Mesendoderm (in vitro differentiated cells): Measurements from ENCODE around the gene EGFLAM.
A peak's percentile ranks its signal among the peaks of the same experiment; 100 is the strongest.

Experiments used
- DNase-seq: peaks from one replicate; pipeline ENCODE4 v3.0.0; 2013
- H2AK5ac ChIP-seq: 2 replicates; pipeline ENCODE4 v1.6.1; 2013; ENCODE audit warnings: low read length, inconsistent platforms
- H2BK120ac ChIP-seq: 2 replicates; pipeline ENCODE4 v1.6.1; 2013; ENCODE audit warnings: low read depth, mild to moderate bottlenecking, low read length, moderate library complexity, mixed read lengths
- H2BK15ac ChIP-seq: replicated peaks from 2 replicates; pipeline ENCODE4 v1.6.1; 2013; ENCODE audit warnings: low read depth, mild to moderate bottlenecking, moderate library complexity
- H2BK5ac ChIP-seq: 2 replicates; pipeline ENCODE4 v1.6.1; 2013; ENCODE audit warnings: low read length, inconsistent platforms
- H3K18ac ChIP-seq: 2 replicates; pipeline ENCODE4 v1.6.1; 2013; ENCODE audit warnings: mild to moderate bottlenecking, low read length, mixed read lengths
- H3K23ac ChIP-seq: one replicate; pipeline ENCODE4 v1.6.1; 2013; ENCODE audit warnings: low read length
- H3K27ac ChIP-seq: 2 replicates; pipeline ENCODE4 v1.5.1; 2013; ENCODE audit warnings: low read depth, mild to moderate bottlenecking, inconsistent platforms, low read length, moderate library complexity
- H3K27me3 ChIP-seq: 2 replicates; pipeline ENCODE4 v1.6.1; 2013; ENCODE audit warnings: low read length, control low read depth, mild to moderate bottlenecking, inconsistent platforms; ENCODE audit not compliant: insufficient read depth, poor library complexity
- H3K36me3 ChIP-seq: 2 replicates; pipeline ENCODE4 v1.6.1; 2013; ENCODE audit warnings: low read length, inconsistent platforms; ENCODE audit not compliant: control insufficient read depth, insufficient read depth
- H3K4ac ChIP-seq: one replicate; pipeline ENCODE4 v1.6.1; 2013; ENCODE audit warnings: low read depth, mild to moderate bottlenecking, low read length, moderate library complexity
- H3K4me1 ChIP-seq: 2 replicates; pipeline ENCODE4 v1.6.1; 2013; ENCODE audit warnings: low read depth, low read length, inconsistent platforms; ENCODE audit not compliant: control insufficient read depth
- H3K4me2 ChIP-seq: 2 replicates; pipeline ENCODE4 v1.6.1; 2013; ENCODE audit warnings: low read length
- H3K4me3 ChIP-seq: 2 replicates; pipeline ENCODE4 v1.5.1; 2013; ENCODE audit warnings: mild to moderate bottlenecking, low read length
- H3K56ac ChIP-seq: one replicate; pipeline ENCODE4 v1.6.1; 2013; ENCODE audit warnings: low read length
- H3K79me1 ChIP-seq: 2 replicates; pipeline ENCODE4 v1.6.1; 2013; ENCODE audit warnings: low read length, inconsistent platforms
- H3K79me2 ChIP-seq: 2 replicates; pipeline ENCODE4 v1.6.1; 2013; ENCODE audit warnings: mild to moderate bottlenecking, low read length; ENCODE audit not compliant: control insufficient read depth, insufficient read depth
- H3K9ac ChIP-seq: 2 replicates; pipeline ENCODE4 v1.6.1; 2013; ENCODE audit warnings: low read length, inconsistent platforms
- H4K5ac ChIP-seq: one replicate; pipeline ENCODE4 v1.6.1; 2013; ENCODE audit warnings: low read length
- H4K8ac ChIP-seq: one replicate; pipeline ENCODE4 v1.6.1; 2013; ENCODE audit warnings: low read depth, mild to moderate bottlenecking, control low read depth, low read length, moderate library complexity
- WGBS: extraction: QIAGEN DNeasy Blood & Tissue Kit; methylation state at CpG from one replicate; pipeline ENCODE4 v1.1.7; 2013; ENCODE audit warnings: low lambda C conversion rate, missing lambda C conversion rate; ENCODE audit not compliant: insufficient coverage; ENCODE audit errors: extremely low coverage; 5-methylcytosine and 5-hydroxymethylcytosine counted together

EGFLAM gene

DNA sequence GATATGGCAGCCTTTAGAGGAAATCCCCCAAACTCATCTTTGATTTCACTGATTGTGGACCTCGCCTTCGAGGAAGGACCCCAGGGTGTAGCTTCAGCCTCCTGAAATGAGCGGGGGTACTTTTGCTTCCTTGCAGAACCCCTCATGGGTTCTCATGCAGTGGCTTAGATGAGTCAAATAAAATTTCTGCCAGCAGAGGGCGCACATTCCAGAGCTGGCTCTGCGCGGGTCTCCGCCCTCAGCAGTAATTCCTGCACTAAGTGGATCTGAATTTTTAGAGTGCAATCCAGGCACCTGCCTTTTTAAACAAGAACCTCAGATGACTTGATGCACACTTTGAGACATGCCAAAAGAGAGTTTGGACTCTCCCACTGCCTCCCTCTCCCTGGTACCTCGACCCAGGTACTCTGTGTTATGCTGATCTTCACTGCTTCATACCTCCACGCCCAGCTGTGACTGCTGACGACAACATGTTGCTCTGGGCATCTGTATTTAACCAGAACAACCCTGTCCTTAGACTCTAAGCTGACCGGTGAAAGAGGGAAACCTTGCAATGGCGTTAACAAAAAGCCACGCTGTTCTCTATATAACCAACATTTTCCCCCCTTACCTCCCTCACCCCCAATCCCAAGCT, 7.3 kb downstream of the EGFLAM start:
- Histone ChIP-seq H2AK5ac (no peak overlapping the region), H2BK5ac (no peak overlapping the region), H4K8ac (no peak overlapping the region), H2BK15ac (no peak overlapping the region), H3K18ac (no peak overlapping the region), H3K4ac (no peak overlapping the region), H4K5ac (no peak overlapping the region), H3K4me1 (no peaks in the 10 kb centered on the region), H2BK120ac (no peak overlapping the region), H3K56ac (peak overlapping the region; percentile 31), H3K79me1 (no peaks in the 10 kb centered on the region), H3K9ac (no peak overlapping the region), H3K79me2 (no peaks in the 10 kb centered on the region), H3K27me3 (peaks cover 5% of the 10 kb centered on the region), H3K4me2 (no peak overlapping the region), H3K23ac (no peak overlapping the region), H3K36me3 (no peaks in the 10 kb centered on the region), H3K27ac (no peak overlapping the region), H3K4me3 (no peak overlapping the region)
- peak; percentile 68 for DNase-seq
- WGBS = no CpG with 5 or more reads among the region's 13 CpGs

DNA sequence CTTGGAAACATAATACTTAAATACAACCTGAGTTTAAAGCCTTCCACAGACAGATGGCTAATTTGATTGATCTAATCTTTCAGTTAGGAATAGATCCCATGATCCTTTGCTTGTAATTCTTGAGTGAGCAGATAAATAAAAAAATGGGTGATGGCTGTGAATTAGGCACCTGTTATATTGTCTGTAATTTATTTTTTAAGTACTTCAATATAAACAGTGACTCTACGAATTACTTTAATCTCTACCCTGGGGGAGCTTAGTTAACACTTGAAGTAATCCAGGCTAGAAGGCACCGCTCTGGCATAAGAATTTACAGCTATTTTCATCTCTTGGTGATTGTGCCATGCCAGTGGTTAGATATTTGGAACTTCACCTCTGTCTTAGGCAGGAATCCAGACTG, 9.0 kb downstream of the EGFLAM start:
- no peaks in the 10 kb centered on the region for H3K4me1 ChIP-seq
- H3K18ac ChIP-seq = no peak overlapping the region
- H3K79me1 ChIP-seq = no peaks in the 10 kb centered on the region
- H3K23ac ChIP-seq = no peak overlapping the region
- no peaks in the 10 kb centered on the region for H3K27me3 ChIP-seq
- H4K5ac ChIP-seq = no peak overlapping the region
- H3K27ac ChIP-seq = no peak overlapping the region
- no peak for DNase-seq
- no peak overlapping the region for H3K4ac ChIP-seq
- H3K4me3 ChIP-seq = no peak overlapping the region
- WGBS = no CpG with 5 or more reads among the region's 2 CpGs
- H3K56ac ChIP-seq = no peak overlapping the region
- H2BK15ac ChIP-seq = no peak overlapping the region
- H2BK120ac ChIP-seq = no peak overlapping the region
- H4K8ac ChIP-seq = no peak overlapping the region
- no peaks in the 10 kb centered on the region for H3K36me3 ChIP-seq
- H3K79me2 ChIP-seq = no peaks in the 10 kb centered on the region
- no peak overlapping the region for H3K4me2 ChIP-seq
- no peak overlapping the region for H2AK5ac ChIP-seq
- H3K9ac ChIP-seq = no peak overlapping the region
- H2BK5ac ChIP-seq = no peak overlapping the region

DNA sequence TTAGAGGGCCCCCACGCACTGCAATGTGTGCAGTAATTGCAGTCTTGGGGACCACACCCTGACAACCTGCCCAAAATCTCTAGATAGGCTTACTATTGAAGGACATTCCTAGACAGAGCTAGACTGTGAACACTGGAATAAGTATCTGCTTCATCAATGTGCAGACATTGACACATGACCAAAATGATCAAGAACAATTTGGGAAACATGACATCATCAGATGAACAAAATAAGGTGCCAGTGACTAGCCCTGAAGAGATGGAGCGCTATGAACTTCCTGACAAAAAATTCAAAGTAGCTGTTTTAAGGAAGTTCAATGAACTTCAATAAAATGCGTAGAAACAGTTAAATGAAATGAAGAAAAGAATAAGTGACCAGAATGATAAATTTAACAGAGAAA, 15.3 kb downstream of the EGFLAM start:
- Histone ChIP-seq H3K56ac (no peak overlapping the region), H3K4ac (no peak overlapping the region), H3K4me1 (no peaks in the 10 kb centered on the region), H3K79me2 (no peaks in the 10 kb centered on the region), H3K36me3 (no peaks in the 10 kb centered on the region), H2AK5ac (no peak overlapping the region), H3K4me3 (no peak overlapping the region), H3K4me2 (no peak overlapping the region), H3K18ac (no peak overlapping the region), H3K27me3 (no peaks in the 10 kb centered on the region), H3K9ac (no peak overlapping the region), H4K8ac (no peak overlapping the region), H4K5ac (no peak overlapping the region), H2BK5ac (no peak overlapping the region), H2BK120ac (no peak overlapping the region), H2BK15ac (no peak overlapping the region), H3K27ac (no peak overlapping the region), H3K79me1 (no peaks in the 10 kb centered on the region), H3K23ac (no peak overlapping the region)
- no CpG with 5 or more reads among the region's 3 CpGs for WGBS
- DNase-seq = no peak

DNA sequence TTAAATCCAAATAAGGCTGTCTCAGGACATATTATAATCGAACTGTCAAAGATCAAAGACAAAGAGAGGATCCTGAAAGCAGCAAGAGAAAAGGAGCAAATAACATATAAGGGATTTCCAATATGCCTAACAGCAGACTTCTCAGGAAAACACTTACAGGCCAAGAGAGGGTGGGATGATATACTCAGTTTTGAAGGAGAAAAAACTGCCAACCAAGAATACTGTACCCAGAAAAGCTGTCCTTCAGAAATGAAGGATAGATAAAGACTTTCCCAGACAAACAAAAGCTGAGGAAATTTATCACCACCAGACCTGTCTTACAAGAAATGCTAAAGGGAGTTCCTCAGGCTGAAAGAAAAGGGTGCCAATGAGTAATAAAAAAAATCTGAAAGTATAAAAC, 16.0 kb downstream of the EGFLAM start:
- Histone ChIP-seq H3K23ac (no peak overlapping the region), H2BK15ac (no peak overlapping the region), H2BK120ac (no peak overlapping the region), H3K4me3 (no peak overlapping the region), H3K4me1 (no peaks in the 10 kb centered on the region), H3K27me3 (no peaks in the 10 kb centered on the region), H4K8ac (no peak overlapping the region), H3K4ac (no peak overlapping the region), H3K27ac (no peak overlapping the region), H3K79me2 (no peaks in the 10 kb centered on the region), H3K18ac (no peak overlapping the region), H2AK5ac (no peak overlapping the region), H2BK5ac (no peak overlapping the region), H3K79me1 (no peaks in the 10 kb centered on the region), H3K4me2 (no peak overlapping the region), H4K5ac (no peak overlapping the region), H3K36me3 (no peaks in the 10 kb centered on the region), H3K9ac (no peak overlapping the region), H3K56ac (no peak overlapping the region)
- WGBS = no CpG with 5 or more reads among the region's 1 CpG
- DNase-seq = no peak

DNA sequence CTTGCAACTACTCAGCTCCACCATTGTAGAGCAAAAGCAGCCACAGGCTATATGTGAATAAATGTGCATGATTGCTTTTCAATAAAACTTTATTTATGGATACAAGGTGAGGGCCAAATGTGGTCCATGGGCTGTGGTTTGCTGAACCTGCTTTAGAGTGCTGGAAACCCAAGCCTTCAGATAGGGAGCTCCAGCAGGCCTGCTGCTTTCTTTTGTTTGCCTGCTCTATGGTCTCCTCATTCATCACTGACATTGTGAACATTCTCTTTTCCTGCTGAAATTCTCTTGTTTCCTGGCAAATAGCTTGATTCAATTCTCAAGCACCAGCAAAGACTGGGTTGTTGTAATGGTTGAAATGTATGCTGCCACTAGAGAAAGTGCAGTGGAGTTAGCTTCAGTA, 26.0 kb downstream of the EGFLAM start:
- Histone ChIP-seq H3K36me3 (no peaks in the 10 kb centered on the region), H3K56ac (no peak overlapping the region), H2BK120ac (no peak overlapping the region), H3K18ac (no peak overlapping the region), H3K79me2 (no peaks in the 10 kb centered on the region), H2BK5ac (no peak overlapping the region), H4K5ac (no peak overlapping the region), H3K79me1 (no peaks in the 10 kb centered on the region), H3K27ac (no peak overlapping the region), H3K4ac (no peak overlapping the region), H3K4me2 (no peak overlapping the region), H2BK15ac (no peak overlapping the region), H3K4me1 (no peaks in the 10 kb centered on the region), H2AK5ac (no peak overlapping the region), H3K9ac (no peak overlapping the region), H3K23ac (no peak overlapping the region), H4K8ac (no peak overlapping the region), H3K27me3 (no peaks in the 10 kb centered on the region), H3K4me3 (no peak overlapping the region)
- no peak for DNase-seq

DNA sequence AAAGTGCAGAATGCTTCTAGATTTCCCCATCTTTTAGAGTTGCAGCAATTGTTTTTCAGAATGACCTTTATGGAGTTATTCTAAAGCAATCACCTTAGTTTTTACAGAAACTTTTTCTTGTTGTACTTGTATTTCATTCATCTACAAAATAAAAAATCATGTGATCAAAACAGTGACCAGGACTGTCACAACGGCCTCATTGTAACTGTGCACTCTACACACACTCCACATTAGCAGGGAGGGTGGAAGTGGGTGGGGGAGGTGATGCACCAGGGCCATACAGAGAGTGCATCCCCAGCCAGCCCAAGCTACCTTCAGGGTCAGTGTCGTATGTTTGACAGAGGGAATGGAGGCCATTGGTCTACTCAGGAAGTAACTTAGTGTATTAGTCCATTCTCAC, 26.9 kb downstream of the EGFLAM start:
- DNase-seq = no peak
- no peak overlapping the region for H4K5ac ChIP-seq
- no peak overlapping the region for H3K23ac ChIP-seq
- no peaks in the 10 kb centered on the region for H3K27me3 ChIP-seq
- no CpG with 5 or more reads among the region's 2 CpGs for WGBS
- no peaks in the 10 kb centered on the region for H3K4me1 ChIP-seq
- H2BK5ac ChIP-seq = no peak overlapping the region
- H3K56ac ChIP-seq = no peak overlapping the region
- no peak overlapping the region for H3K4me3 ChIP-seq
- H3K36me3 ChIP-seq = no peaks in the 10 kb centered on the region
- no peak overlapping the region for H2BK15ac ChIP-seq
- no peaks in the 10 kb centered on the region for H3K79me1 ChIP-seq
- no peak overlapping the region for H3K4ac ChIP-seq
- no peak overlapping the region for H4K8ac ChIP-seq
- no peak overlapping the region for H3K27ac ChIP-seq
- no peak overlapping the region for H3K18ac ChIP-seq
- H3K9ac ChIP-seq = no peak overlapping the region
- no peak overlapping the region for H2BK120ac ChIP-seq
- no peaks in the 10 kb centered on the region for H3K79me2 ChIP-seq
- H2AK5ac ChIP-seq = no peak overlapping the region
- no peak overlapping the region for H3K4me2 ChIP-seq
